Transverse colon (tissue), 3 donors: Measurements from ENCODE around the gene SMC2.

ENCODE experiments used
- CTCF ChIP-seq, 5 experiments: fragments of 200-600 bp in 3 of 5; fragments of 450-650 bp in 2 of 5; sonication (generic) in 3 of 5; IDR thresholded peaks; 1 replicate in 2 of 5; 2 replicates in 3 of 5; pipeline ENCODE4 v1.5.1; 2016 to 2017; ENCODE audit warnings: antibody characterized with exemption in 5 of 5, inconsistent platforms in 3 of 5, mild to moderate bottlenecking in 2 of 5, moderate library complexity in 1 of 5
- POLR2A ChIP-seq: fragments of 450-650 bp; IDR thresholded peaks from one replicate; pipeline ENCODE4 v1.6.1; 2016; ENCODE audit warnings: antibody characterized with exemption, mild to moderate bottlenecking, moderate library complexity

DNA sequence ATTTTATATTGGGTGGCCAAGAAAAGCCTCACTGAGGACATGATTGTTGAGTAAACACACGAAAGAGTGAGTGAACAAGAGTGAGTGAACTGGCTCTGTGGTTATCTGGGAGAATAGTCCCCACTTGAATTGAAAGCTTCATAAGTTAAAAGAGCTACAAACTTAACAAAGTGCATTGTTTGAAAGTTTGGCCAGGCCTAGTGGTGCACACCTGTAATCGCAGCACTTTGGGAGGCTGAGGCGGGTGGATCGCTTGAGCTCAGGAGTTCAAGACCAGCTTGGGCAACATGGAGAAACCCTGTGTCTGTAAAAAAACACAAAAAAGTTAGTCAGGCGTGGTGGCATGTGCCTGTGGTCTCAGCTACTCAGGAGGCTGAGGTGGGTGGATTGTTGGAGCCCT is 26.9 kb downstream of the SMC2 start:
- TF ChIP-seq POLR2A (no peak), CTCF (IDR thresholded peaks at IDR 0.05) (no peak)
